H1 (cell line): ENCODE measurements around the gene ALG6.

Experiments used
- RAD21 ChIP-seq, 2 experiments: IDR thresholded peaks in 1 of 2; conservative IDR thresholded peaks in 1 of 2; 2 replicates each; pipeline ENCODE4 v1.6.1; 2011; ENCODE audit warnings: low read depth in 2 of 2, low read length in 2 of 2, improper control_type of control experiment in 1 of 2, inconsistent platforms in 1 of 2, mild to moderate bottlenecking in 1 of 2, moderate library complexity in 1 of 2
- YY1 ChIP-seq: IDR thresholded peaks from 2 replicates; pipeline ENCODE4 v1.6.1; 2011; ENCODE audit warnings: low read depth, mild to moderate bottlenecking, low read length

GRCh38 chr1:63326106-63326472, 41.3 kb upstream of the ALG6 start:
- TF ChIP-seq RAD21 (IDR thresholded peaks at IDR 0.05 in 1 of 2, conservative IDR thresholded peaks at IDR 0.05 in 1 of 2; ENCODE audit: low read depth in 2 of 2, low read length in 2 of 2) = no peak
- TF ChIP-seq YY1 = no peak
